GM12864 (cell line): ENCODE results near the gene MEX3D.
"Not testable (repeated sequence)": the region's sequence is repeated elsewhere in the genome, so short reads cannot be mapped to it uniquely, and the experiment has no call there.

Experiments used
- DNase-seq: peaks from one replicate; pipeline ENCODE4 v3.0.0-alpha.2; 2011; ENCODE audit warnings: low read depth
- H3K4me3 ChIP-seq: 2 replicates; pipeline ENCODE4 v1.5.1; 2011; ENCODE audit warnings: mild to moderate bottlenecking, low read depth, low read length, control low read depth
- CTCF ChIP-seq: IDR thresholded peaks from 2 replicates; pipeline ENCODE4 v1.5.1; 2011; ENCODE audit warnings: low read depth, mild to moderate bottlenecking, moderate library complexity, low read length, control low read depth, inconsistent platforms; ENCODE audit errors: missing control alignments

MEX3D gene

GRCh38 chr19:1553415-1553814 is 14.7 kb downstream of the MEX3D start:
- H3K4me3 ChIP-seq: no peak overlapping the region
- TF ChIP-seq CTCF: no peak
- DNase-seq: no peak

GRCh38 chr19:1551068-1552040 is 16.8 kb downstream of the MEX3D start:
- no peak overlapping the region for H3K4me3 ChIP-seq
- TF ChIP-seq CTCF: no peak
- no peak for DNase-seq

GRCh38 chr19:1549332-1549945 is 18.7 kb downstream of the MEX3D start:
- no peak for DNase-seq
- no peak for TF ChIP-seq CTCF

GRCh38 chr19:1540365-1540925 is 27.7 kb downstream of the MEX3D start:
- DNase-seq: no peak
- no peak for TF ChIP-seq CTCF

More at GRCh38 chr19:1549332-1549945, 18.7 kb downstream of the MEX3D start:
- H3K4me3 ChIP-seq: no peak overlapping the region

GRCh38 chr19:1539749-1540148 is 28.4 kb downstream of the MEX3D start:
- not testable (repeated sequence) for DNase-seq, H3K4me3 ChIP-seq

More at GRCh38 chr19:1540365-1540925, 27.7 kb downstream of the MEX3D start:
- no peak overlapping the region for H3K4me3 ChIP-seq

GRCh38 chr19:1538978-1539377 is 29.1 kb downstream of the MEX3D start:
- H3K4me3 ChIP-seq: no peak overlapping the region
- TF ChIP-seq CTCF: no peak
- no peak for DNase-seq

- DNase-seq: not testable (repeated sequence)
Observed at GRCh38 chr19:1535699-1536098, 32.4 kb downstream of the MEX3D start.

GRCh38 chr19:1534972-1535371 is 33.2 kb downstream of the MEX3D start:
- no peak overlapping the region for H3K4me3 ChIP-seq
- TF ChIP-seq CTCF: no peak
- no peak for DNase-seq

More at GRCh38 chr19:1535699-1536098, 32.4 kb downstream of the MEX3D start:
- H3K4me3 ChIP-seq: not testable (repeated sequence)
